K562 (cell line): Measurements from ENCODE around the gene AS3MT. TPM values are rescaled to one million over a fixed set of nuclear protein-coding genes. Genes with fewer than 3 reads are reported as not detected.

Source experiments
- ATF4 ChIP-seq: fragments of 450-650 bp; formaldehyde crosslinking; IDR thresholded peaks from 2 replicates; pipeline ENCODE4 v1.4.0; 2022; ENCODE audit warnings: mild to moderate bottlenecking, moderate library complexity
- BCOR ChIP-seq: fragments of 450-650 bp; IDR thresholded peaks from 2 replicates; pipeline ENCODE4 v1.6.1; 2016
- CEBPB ChIP-seq: fragments of 450-650 bp; IDR thresholded peaks from 2 replicates; pipeline ENCODE4 v1.6.1; 2016; ENCODE audit warnings: missing genetic modification characterization, missing compliant biosample characterization
- CTCFL ChIP-seq: IDR thresholded peaks from 2 replicates; pipeline ENCODE4 v1.6.1; 2011; ENCODE audit warnings: borderline replicate concordance, low read depth, mild to moderate bottlenecking, moderate library complexity, low read length; ENCODE audit not compliant: insufficient read depth, poor library complexity, severe bottlenecking
- FOXP1 ChIP-seq: sonication (generic); formaldehyde crosslinking; IDR thresholded peaks from 2 replicates; pipeline ENCODE4 v1.8.0; 2022; ENCODE audit warnings: mild to moderate bottlenecking, missing genetic modification reagents
- GABPA ChIP-seq: fragments of 200-800 bp; sonication (Bioruptor generic); conservative IDR thresholded peaks from 2 replicates; pipeline ENCODE4 v1.6.1; 2016; ENCODE audit warnings: low read depth, missing genetic modification characterization, missing compliant biosample characterization
- MIER1 ChIP-seq: fragments of 450-650 bp; IDR thresholded peaks from 2 replicates; pipeline ENCODE4 v1.6.1; 2016; ENCODE audit warnings: antibody characterized with exemption, mild to moderate bottlenecking, low read depth
- NRF1 ChIP-seq, 2 experiments: fragments of 450-650 bp; IDR thresholded peaks in 1 of 2; conservative IDR thresholded peaks in 1 of 2; 2 replicates each; pipeline ENCODE4 v1.6.1; 2014; ENCODE audit warnings: mild to moderate bottlenecking in 2 of 2
- PML ChIP-seq: IDR thresholded peaks from 2 replicates; pipeline ENCODE4 v1.6.1; 2012; ENCODE audit warnings: low read length, inconsistent platforms
- RNF219 ChIP-seq: fragments of 250-450 bp; sonication (Bioruptor Pico); IDR thresholded peaks from 2 replicates; pipeline ENCODE4 v1.5.0; 2022; ENCODE audit warnings: mild to moderate bottlenecking
- SMARCA5 ChIP-seq: fragments of 450-650 bp; IDR thresholded peaks from 2 replicates; pipeline ENCODE4 v1.6.1; 2016
- TAF7 ChIP-seq: fragments of 450-650 bp; IDR thresholded peaks from 2 replicates; pipeline ENCODE4 v1.6.1; 2016; ENCODE audit warnings: missing genetic modification characterization, missing compliant biosample characterization
- TBL1XR1 ChIP-seq, 2 experiments: IDR thresholded peaks; 2 replicates each; pipeline ENCODE4 v1.6.1; 2012; ENCODE audit warnings: improper control_type of control experiment in 2 of 2, low read length in 2 of 2, mild to moderate bottlenecking in 1 of 2
- TEAD4 ChIP-seq, 2 experiments: sonication (generic) in 1 of 2; formaldehyde crosslinking in 1 of 2; IDR thresholded peaks; 2 replicates each; pipeline versions ENCODE4 v1.6.1 to v1.8.0; 2012 to 2022; ENCODE audit warnings: borderline replicate concordance in 1 of 2, inconsistent platforms in 1 of 2, low read length in 1 of 2, mild to moderate bottlenecking in 1 of 2, missing genetic modification reagents in 1 of 2
- ZNF12 ChIP-seq: sonication (generic); formaldehyde crosslinking; IDR thresholded peaks from 2 replicates; pipeline ENCODE4 v1.4.0; 2020; ENCODE audit warnings: mild to moderate bottlenecking, missing genetic modification reagents
- ZNF224 ChIP-seq: sonication (generic); formaldehyde crosslinking; IDR thresholded peaks from 2 replicates; pipeline ENCODE4 v1.8.0; 2022; ENCODE audit warnings: mild to moderate bottlenecking, missing genetic modification reagents
- ZNF23 ChIP-seq: fragments of 250-450 bp; sonication (Bioruptor Pico); IDR thresholded peaks from 2 replicates; pipeline ENCODE4 v1.4.0; 2020; ENCODE audit warnings: mild to moderate bottlenecking
- ZNF384 ChIP-seq: IDR thresholded peaks from 2 replicates; pipeline ENCODE4 v1.6.1; 2012; ENCODE audit warnings: low read depth, low read length, improper control_type of control experiment
- ZNF586 ChIP-seq: fragments of 450-650 bp; formaldehyde crosslinking; conservative IDR thresholded peaks from 2 replicates; pipeline ENCODE4 v1.4.0; 2020; ENCODE audit warnings: mild to moderate bottlenecking, moderate library complexity
- ZSCAN29 ChIP-seq: fragments of 450-650 bp; IDR thresholded peaks from 2 replicates; pipeline ENCODE4 v1.6.1; 2017
- polyA plus RNA-seq, 8 experiments: library from polyadenylated mRNA; depleted of rRNA in 4 of 8; stranded (reverse) in 5 of 8; unstranded in 3 of 8; fragments of >200 nt; fragmentation: Nextera tagmentation in 2 of 8; fragmentation: Illumina TruSeq in 1 of 8; extraction: Ambion mirVana in 2 of 8; extraction: Trizol in 1 of 8; gene quantifications; 2 replicates each; pipeline versions ENCODE4 v1.2.1 to v1.2.3, GENCODE V29; 2011 to 2014; ENCODE audit warnings: inconsistent platforms in 1 of 8, missing spikeins in 1 of 8
- total RNA-seq, 7 experiments: library from RNA; depleted of rRNA in 6 of 7; stranded (reverse); fragments of >200 nt in 6 of 7; fragmentation: Illumina TruSeq in 2 of 7; extraction: Trizol in 2 of 7; gene quantifications; 2 replicates each; pipeline versions ENCODE4 v1.2.1 to v1.2.3, GENCODE V29; 2011 to 2021; ENCODE audit warnings: low replicate concordance in 1 of 7
- TF ChIP-seq, protein P1 (sequence below): IDR thresholded peaks from 2 replicates; pipeline ENCODE4 v1.6.1; 2014; ENCODE audit warnings: antibody characterized with exemption

Gene AS3MT
- total and polyA plus RNA-seq, 9 of the 15 experiments (the other 6 are each of a cell fraction or from before 2014, with no cell fraction given): 0.04 to 0.33 (median 0.19) TPM; not detected in 2

GRCh38 chr10:102917962-102918816, 48.9 kb downstream of the AS3MT start, which contains the start of gene CNNM2 (continued):
- TF ChIP-seq, protein P1, sequence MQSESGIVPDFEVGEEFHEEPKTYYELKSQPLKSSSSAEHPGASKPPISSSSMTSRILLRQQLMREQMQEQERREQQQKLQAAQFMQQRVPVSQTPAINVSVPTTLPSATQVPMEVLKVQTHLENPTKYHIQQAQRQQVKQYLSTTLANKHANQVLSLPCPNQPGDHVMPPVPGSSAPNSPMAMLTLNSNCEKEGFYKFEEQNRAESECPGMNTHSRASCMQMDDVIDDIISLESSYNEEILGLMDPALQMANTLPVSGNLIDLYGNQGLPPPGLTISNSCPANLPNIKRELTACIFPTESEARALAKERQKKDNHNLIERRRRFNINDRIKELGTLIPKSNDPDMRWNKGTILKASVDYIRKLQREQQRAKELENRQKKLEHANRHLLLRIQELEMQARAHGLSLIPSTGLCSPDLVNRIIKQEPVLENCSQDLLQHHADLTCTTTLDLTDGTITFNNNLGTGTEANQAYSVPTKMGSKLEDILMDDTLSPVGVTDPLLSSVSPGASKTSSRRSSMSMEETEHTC: peak; percentile 78
- TF ChIP-seq NRF1 (conservative IDR thresholded peaks at IDR 0.05 in 1 of 2, IDR thresholded peaks at IDR 0.05 in 1 of 2) (peak; percentile 75 to 79), TAF7 (tag) (peak; percentile 29; the same call in 1 of the 2 replicates), ZNF586 (CRISPR knock-in tag) (no peak), MIER1 (no peak), TBL1XR1 (IDR thresholded peaks at IDR 0.05; ENCODE audit: low read length in 2 of 2) (0 out of 4 replicates have a peak, but pooled peaks of 1 of the 2 experiments have one; percentile 36), BCOR (no peak), ATF4 (CRISPR knock-in tag) (no peak), TEAD4 (IDR thresholded peaks at IDR 0.05; ENCODE audit: low read length) (0 out of 2 replicates have a peak, but pooled peaks have one; percentile 17), TEAD4 (CRISPR knock-in tag; IDR thresholded peaks at IDR 0.05; ENCODE audit: borderline replicate concordance) (no peak), SMARCA5 (no peak), PML (no peak), RNF219 (CRISPR knock-in tag) (no peak), CTCFL (no peak), FOXP1 (CRISPR knock-in tag) (no peak), ZNF12 (CRISPR knock-in tag) (no peak), ZNF23 (CRISPR knock-in tag) (no peak), ZSCAN29 (no peak), GABPA (tag) (peak; percentile 4; the same call in 1 of the 2 replicates), CEBPB (tag) (no peak), ZNF224 (CRISPR knock-in tag) (no peak), ZNF384 (no peak)
